Measurements from ENCODE around the gene CBFA2T3. TPM values are rescaled to one million over a fixed set of nuclear protein-coding genes. Genes with fewer than 3 reads are reported as not detected.
A peak's percentile ranks its signal among the peaks of the same experiment; 100 is the strongest.

Gene CBFA2T3
- total RNA-seq, 2 experiments from 2014 or later = 0.21 TPM; not detected in 1

DNA sequence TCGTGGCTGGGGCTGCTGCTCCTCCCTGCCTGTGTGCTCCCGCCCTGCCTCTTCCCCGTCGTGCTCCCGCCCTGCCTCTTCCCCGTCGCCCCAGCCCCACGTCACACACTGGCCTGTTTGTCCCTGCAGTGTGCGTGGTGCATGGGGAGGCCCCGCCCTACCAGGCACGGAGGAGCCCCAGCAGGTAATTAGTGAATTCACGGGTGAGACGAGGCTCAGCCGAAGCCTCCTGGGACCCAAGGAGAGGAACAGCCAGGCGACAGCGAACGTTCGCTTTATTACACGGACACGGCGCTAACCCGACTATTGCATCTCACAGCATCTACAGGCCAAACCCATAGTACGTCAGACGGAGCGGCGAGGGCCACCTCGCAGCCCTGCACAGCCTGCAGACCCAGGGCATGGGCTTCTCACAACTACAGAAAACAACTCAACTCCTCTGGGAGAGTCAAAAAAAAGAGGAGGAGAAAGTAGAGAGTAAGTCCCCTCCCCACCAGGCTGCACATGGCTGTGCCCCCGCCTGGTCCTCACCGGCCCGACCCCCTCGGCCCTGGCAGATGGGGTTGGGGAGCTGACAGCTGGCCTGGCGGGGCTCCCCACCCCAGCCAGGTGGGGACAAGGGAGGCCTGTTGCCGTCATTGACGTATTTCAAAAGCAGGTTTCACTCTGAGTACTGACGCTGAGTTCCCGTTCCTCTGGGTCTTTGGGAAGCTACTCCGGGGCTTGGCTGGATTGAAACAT is 106.2 kb downstream of the CBFA2T3 start:
- ATAC-seq (no peak), DNase-seq (no peak)
- Mint-ChIP-seq H3K9me3 (ENCODE audit: low read depth) (no peaks in the 10 kb centered on the region), H3K27ac (no peak overlapping the region), H3K4me1 (no peaks in the 10 kb centered on the region), H3K36me3 (no peaks in the 10 kb centered on the region), H3K4me3 (no peak overlapping the region), H3K27me3 (peaks cover 16% of the 10 kb centered on the region)
- CTCF ChIA-PET = no interaction called here

DNA sequence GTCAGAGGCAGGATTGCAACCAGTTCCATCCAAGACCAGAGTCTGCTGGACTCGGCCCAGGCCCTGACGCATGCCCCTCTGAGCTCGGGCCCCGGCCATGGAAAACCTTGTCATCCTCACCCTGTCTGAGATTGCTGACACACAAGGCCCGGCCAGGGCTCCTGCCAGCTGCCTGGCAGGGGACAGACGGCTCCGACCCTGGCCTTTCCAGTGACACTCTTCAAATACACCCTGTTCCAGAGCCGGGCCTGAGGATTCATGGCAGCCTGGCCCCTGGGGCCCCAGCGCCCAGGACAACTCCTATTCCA is 107.4 kb downstream of the CBFA2T3 start:
- H3K36me3 Mint-ChIP-seq = no peaks in the 10 kb centered on the region
- H3K27ac Mint-ChIP-seq = no peak overlapping the region
- ATAC-seq (no peak), DNase-seq (no peak)
- no peaks in the 10 kb centered on the region for H3K4me1 Mint-ChIP-seq
- H3K9me3 Mint-ChIP-seq (ENCODE audit: low read depth) = no peaks in the 10 kb centered on the region
- H3K4me3 Mint-ChIP-seq = no peak overlapping the region
- CTCF ChIA-PET = no interaction called here
- peaks cover 16% of the 10 kb centered on the region for H3K27me3 Mint-ChIP-seq

GRCh38 chr16:88868974-88869672 is 107.9 kb downstream of the CBFA2T3 start:
- Mint-ChIP-seq H3K36me3 (no peaks in the 10 kb centered on the region), H3K9me3 (ENCODE audit: low read depth) (no peaks in the 10 kb centered on the region), H3K4me3 (no peak overlapping the region), H3K27me3 (peaks cover 16% of the 10 kb centered on the region), H3K4me1 (no peaks in the 10 kb centered on the region), H3K27ac (no peak overlapping the region)
- ATAC-seq = no peak
- CTCF ChIA-PET = no interaction called here
- DNase-seq = no peak

DNA sequence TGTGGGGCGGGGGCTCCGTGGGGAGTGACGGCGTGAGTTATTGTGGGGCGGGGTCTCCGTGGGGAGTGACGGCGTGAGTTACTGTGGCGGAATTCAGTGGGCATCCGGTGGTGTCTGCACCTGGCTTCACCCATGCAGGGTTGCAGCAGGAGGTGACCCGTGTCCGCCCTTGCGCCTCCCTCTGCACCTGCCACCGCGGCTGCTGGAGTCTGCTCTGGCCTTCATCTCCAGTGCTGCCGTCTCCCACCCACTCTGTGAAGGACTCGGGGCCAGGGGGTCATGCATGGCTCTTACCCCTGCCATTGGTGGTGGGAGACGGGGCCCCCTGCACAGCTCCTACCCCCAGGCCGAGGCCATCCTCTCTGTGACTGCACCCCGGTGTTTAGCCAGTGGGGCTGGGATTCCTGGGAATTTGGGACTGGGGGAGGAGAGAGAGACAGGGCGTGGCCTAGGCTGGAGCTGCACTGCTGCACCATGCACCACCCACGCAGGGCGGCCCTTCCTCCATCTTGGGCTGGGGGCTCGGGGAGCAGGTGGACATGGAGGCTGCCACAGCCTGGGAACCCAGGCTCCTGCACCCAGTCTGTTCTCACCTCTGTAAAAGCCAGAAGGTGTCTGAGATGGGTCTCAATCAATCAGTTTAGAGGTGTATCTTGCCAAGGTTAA is 109.3 kb downstream of the CBFA2T3 start:
- CTCF ChIA-PET = no interaction called here
- Mint-ChIP-seq H3K9me3 (ENCODE audit: low read depth) (no peaks in the 10 kb centered on the region), H3K27me3 (peaks cover 16% of the 10 kb centered on the region), H3K36me3 (no peaks in the 10 kb centered on the region), H3K4me1 (no peaks in the 10 kb centered on the region), H3K4me3 (no peak overlapping the region), H3K27ac (no peak overlapping the region)
- no peak for ATAC-seq
- no peak for DNase-seq

DNA sequence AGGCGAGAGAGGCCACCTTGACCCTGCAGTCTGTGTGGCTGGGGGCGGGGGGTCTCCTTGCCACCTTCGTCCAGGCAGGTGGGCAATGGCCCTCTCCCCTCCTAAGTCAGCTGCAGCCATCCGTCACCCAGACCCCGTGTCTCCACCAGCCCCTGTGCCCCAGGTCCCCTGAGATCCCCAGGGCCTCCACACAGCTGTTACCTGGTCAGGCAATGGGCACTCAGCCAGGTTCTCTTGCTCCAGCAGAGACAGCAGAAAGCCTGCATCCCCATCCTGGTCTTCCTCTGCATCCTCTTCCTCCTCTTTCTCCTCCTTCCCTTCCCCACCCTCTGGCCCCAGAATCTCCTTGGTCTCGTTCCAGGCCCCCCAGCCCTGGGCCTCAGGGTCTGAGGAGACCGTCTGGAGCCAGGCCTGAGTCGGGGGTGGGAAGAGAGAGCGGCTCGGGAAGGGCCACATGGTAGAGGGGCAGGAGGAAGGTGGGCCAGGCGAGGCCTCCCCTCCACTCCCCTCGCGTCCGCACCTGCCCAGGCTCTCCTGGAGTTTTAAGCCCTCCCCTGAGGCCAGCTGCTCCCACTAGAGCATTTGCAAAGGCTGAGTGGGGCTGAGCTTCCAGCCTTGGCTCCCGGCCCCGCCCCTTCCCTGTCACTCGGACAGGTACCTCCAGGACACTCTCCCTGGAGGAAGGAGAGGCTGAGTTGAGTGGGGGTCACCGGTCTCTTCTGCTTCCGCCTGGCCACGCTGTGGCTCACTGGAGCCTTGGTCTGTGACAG is 110.7 kb downstream of the CBFA2T3 start, which contains the start of gene PABPN1L:
Gene PABPN1L (minus strand): TSS at position 510 of the 770 bp plus-strand sequence. CDS start 54 bp downstream, at position 456.
- Mint-ChIP-seq H3K4me3 (no peak within 1 kb of the TSS), H3K27ac (no peak within 1 kb of the TSS)
- CTCF ChIA-PET = interaction anchor here (1.1 kb wide), 1 partner anchor 8 kb away, joined by 3 read pairs; no protein-coding TSS in a partner anchor

GRCh38 chr16:88865742-88866141 is 111.3 kb downstream of the CBFA2T3 start:
- no peak for ATAC-seq
- no peak for DNase-seq
- no peak overlapping the region for H3K4me3 Mint-ChIP-seq
- H3K27ac Mint-ChIP-seq = no peak overlapping the region
- no peaks in the 10 kb centered on the region for H3K36me3 Mint-ChIP-seq
- CTCF ChIA-PET = interaction anchor here (1.1 kb wide), 1 partner anchor 8 kb away, joined by 3 read pairs; no protein-coding TSS in a partner anchor
- H3K4me1 Mint-ChIP-seq = no peaks in the 10 kb centered on the region
- peaks cover 10% of the 10 kb centered on the region for H3K27me3 Mint-ChIP-seq
- H3K9me3 Mint-ChIP-seq (ENCODE audit: low read depth) = no peaks in the 10 kb centered on the region

More for the DNA sequence above, 110.7 kb downstream of the CBFA2T3 start, which contains the start of gene PABPN1L:
- no peaks in the 10 kb centered on the region for H3K9me3 Mint-ChIP-seq (ENCODE audit: low read depth)
- H3K27me3 Mint-ChIP-seq = peaks cover 14% of the 10 kb centered on the region
- H3K4me1 Mint-ChIP-seq = no peaks in the 10 kb centered on the region
- no peaks in the 10 kb centered on the region for H3K36me3 Mint-ChIP-seq
- no peak for ATAC-seq
- no peak for DNase-seq

DNA sequence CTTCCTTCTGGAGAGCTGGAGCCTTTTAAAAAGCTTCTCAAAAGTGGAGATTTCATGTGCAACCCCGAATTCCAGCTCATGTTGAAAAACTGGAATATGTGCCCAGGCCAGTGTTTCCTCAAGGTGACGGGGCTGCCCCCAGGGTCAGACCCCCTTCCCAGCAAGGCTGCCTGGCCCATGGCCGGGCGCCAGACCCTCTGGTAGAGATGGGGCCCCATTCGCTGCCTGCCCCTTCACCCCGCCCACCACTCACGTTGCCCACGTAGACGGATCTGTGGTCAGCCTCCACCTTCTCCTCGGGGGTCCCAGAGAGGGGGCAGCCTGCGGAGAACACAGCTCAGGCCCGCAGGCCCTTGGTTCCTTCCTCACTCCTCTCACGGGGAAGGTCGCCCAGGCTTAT is 111.7 kb downstream of the CBFA2T3 start:
- no peaks in the 10 kb centered on the region for H3K9me3 Mint-ChIP-seq (ENCODE audit: low read depth)
- DNase-seq = no peak
- no peak overlapping the region for H3K27ac Mint-ChIP-seq
- H3K4me1 Mint-ChIP-seq = no peaks in the 10 kb centered on the region
- H3K36me3 Mint-ChIP-seq = no peaks in the 10 kb centered on the region
- no peak for ATAC-seq
- CTCF ChIA-PET = no interaction called here
- H3K4me3 Mint-ChIP-seq = no peak overlapping the region
- peaks cover 7% of the 10 kb centered on the region for H3K27me3 Mint-ChIP-seq

DNA sequence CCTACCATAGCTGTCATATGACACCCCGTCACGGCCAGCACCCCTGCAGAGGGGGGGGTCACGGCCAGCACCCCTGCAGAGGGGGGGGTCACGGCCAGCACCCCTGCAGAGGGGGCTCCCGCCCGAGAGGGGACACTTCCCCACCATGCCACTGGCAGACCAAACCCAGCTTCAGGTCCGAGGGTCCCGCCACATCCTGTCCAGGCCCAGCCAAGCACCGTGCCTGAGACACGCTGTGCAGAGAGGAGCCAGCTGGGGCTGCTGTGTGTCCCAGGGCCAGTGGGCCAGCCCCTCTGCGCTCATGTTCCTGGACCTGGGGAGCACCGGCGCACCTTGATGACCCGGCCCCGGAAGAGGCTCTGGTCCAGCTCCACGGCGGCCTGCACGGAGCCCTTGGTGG is 112.5 kb downstream of the CBFA2T3 start:
- Mint-ChIP-seq H3K27me3 (peaks cover 1% of the 10 kb centered on the region), H3K27ac (no peak overlapping the region), H3K4me3 (no peak overlapping the region), H3K4me1 (no peaks in the 10 kb centered on the region), H3K9me3 (ENCODE audit: low read depth) (no peaks in the 10 kb centered on the region), H3K36me3 (no peaks in the 10 kb centered on the region)
- CTCF ChIA-PET = no interaction called here
- DNase-seq (no peak), ATAC-seq (peak; percentile 32)

DNA sequence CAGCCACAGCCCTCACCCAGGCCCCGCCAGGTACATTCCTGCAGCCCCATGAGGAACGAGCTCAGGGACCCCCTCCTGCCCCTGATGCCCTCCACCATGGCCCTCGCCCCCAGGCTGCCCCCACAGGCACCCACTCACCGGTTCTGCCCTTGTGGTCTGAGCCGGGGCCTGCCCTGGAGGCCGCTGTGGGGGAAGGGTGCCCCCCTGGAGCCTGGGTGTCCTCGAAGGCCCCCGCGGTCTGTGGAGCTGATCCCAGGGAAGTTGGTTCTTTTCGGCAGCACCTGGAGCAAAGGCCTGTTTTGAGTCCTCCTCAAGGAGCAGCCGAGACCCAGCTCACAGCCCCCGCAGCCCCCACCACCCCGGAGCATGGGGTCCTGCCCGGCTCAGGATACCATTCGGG is 112.9 kb downstream of the CBFA2T3 start:
- CTCF ChIA-PET = no interaction called here
- no peak for DNase-seq

DNA sequence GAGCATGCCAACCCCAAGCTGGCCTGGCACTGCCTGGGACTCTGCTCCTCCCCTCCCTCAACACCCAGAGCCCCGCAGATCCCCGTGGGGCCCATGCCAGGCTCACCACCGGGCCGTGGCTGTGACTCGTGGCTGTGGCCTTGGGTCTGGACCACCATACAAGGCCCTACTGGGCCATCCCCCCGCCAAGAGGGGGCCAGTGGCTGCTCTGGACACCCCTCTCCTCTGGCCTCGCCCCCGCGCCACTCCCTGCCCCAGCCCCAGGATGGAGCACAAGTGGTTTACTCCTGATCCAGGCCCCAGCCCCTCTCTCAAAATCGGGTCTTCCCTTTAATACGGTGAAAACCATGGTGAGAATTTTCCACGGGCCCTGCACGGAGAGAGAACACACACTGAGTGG is 113.6 kb downstream of the CBFA2T3 start:
- Mint-ChIP-seq H3K4me3 (no peak overlapping the region), H3K27me3 (no peaks in the 10 kb centered on the region), H3K9me3 (ENCODE audit: low read depth) (no peaks in the 10 kb centered on the region), H3K27ac (no peak overlapping the region), H3K4me1 (peaks cover 3% of the 10 kb centered on the region), H3K36me3 (no peaks in the 10 kb centered on the region)
- ATAC-seq (no peak), DNase-seq (no peak)
- CTCF ChIA-PET = no interaction called here

More for the DNA sequence above, 112.9 kb downstream of the CBFA2T3 start:
- ATAC-seq = no peak
- H3K27me3 Mint-ChIP-seq = no peaks in the 10 kb centered on the region
- H3K4me1 Mint-ChIP-seq = no peaks in the 10 kb centered on the region
- H3K9me3 Mint-ChIP-seq (ENCODE audit: low read depth) = no peaks in the 10 kb centered on the region
- H3K36me3 Mint-ChIP-seq = no peaks in the 10 kb centered on the region
- no peak overlapping the region for H3K4me3 Mint-ChIP-seq
- H3K27ac Mint-ChIP-seq = no peak overlapping the region

DNA sequence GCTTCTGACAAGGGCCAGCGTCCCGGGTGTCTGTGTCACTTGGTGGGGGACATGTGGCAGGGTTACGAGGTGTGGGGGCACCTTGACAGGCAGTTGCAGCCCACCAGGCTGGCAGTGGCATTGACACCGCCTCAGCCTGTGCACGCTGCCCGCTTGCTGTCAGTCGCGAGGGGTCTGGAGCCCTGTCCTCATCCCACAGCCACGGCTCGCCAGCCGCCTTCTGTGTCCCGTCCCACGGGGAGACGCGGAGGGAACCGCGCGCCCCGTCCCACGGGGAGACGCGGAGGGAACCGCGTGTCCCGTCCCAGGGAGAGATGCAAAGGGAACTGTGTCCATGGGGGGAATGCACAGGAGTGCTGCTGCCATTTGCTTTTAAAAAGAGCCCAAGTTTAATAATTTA is 114.0 kb downstream of the CBFA2T3 start:
- DNase-seq (no peak), ATAC-seq (no peak)
- CTCF ChIA-PET = no interaction called here
- Mint-ChIP-seq H3K9me3 (ENCODE audit: low read depth) (no peaks in the 10 kb centered on the region), H3K4me3 (no peak overlapping the region), H3K27me3 (no peaks in the 10 kb centered on the region), H3K4me1 (peaks cover 7% of the 10 kb centered on the region), H3K36me3 (no peaks in the 10 kb centered on the region), H3K27ac (no peak overlapping the region)

DNA sequence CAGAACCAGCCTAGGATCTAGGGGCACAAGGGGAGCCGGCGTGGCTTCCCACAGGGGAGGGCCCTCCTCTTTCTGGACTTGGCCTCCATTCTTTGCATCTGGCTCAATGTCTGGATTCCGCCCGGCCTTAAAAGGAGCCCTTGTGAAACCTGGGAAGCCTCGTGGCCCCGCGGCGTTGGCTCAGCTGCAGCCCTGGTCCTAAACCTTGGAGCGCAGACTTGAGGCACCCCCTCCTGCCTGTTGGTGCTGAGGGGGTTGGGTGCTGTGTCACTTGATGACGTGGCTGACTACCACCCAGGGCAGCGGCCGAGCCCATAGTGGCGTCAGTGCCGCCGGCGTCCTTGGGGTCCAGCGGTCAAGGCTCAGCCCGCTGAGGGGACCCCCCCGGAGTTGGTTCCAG is 115.6 kb downstream of the CBFA2T3 start:
- CTCF ChIA-PET = no interaction called here
- Mint-ChIP-seq H3K27me3 (no peaks in the 10 kb centered on the region), H3K4me1 (peaks cover 9% of the 10 kb centered on the region), H3K9me3 (ENCODE audit: low read depth) (no peaks in the 10 kb centered on the region), H3K4me3 (no peak overlapping the region), H3K27ac (no peak overlapping the region), H3K36me3 (peaks cover 1% of the 10 kb centered on the region)
- DNase-seq = no peak
- ATAC-seq = no peak

DNA sequence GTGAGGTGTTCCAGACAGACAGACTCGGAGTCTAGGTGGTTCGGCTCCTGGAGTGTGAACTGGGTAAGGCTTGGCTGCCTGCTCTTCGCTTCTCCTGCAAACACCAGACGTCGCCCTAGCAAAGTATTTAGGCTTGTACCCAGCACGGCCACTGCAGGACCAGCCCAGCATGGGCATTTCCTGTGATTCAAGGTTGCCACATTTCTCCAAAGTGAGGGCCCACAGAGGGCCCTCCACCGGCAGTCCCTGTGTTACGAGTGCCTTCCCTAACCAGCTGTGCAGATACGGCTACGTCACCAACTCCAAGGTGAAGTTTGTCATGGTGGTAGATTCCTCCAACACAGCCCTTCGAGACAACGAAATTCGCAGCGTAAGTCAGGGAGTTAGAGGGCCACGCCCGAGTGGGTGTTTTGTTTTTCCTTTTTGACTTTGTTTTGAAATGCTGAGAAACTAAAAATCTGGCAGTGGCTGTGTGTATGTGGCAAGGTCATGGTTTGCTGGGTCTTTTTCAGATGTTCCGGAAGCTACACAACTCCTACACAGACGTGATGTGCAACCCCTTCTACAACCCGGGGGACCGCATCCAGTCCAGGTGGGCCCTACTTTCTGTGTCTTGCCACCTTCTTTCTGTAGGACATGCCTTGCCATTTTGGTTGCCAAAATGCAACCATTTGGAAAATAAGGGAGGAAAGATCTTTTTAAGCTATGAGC is 117.5 kb downstream of the CBFA2T3 start:
- H3K9me3 Mint-ChIP-seq (ENCODE audit: low read depth) = no peaks in the 10 kb centered on the region
- no peak overlapping the region for H3K4me3 Mint-ChIP-seq
- peaks cover 1% of the 10 kb centered on the region for H3K36me3 Mint-ChIP-seq
- H3K4me1 Mint-ChIP-seq = peaks cover 24% of the 10 kb centered on the region
- DNase-seq = no peak
- ATAC-seq = no peak
- H3K27me3 Mint-ChIP-seq = no peaks in the 10 kb centered on the region
- CTCF ChIA-PET = interaction anchor here (1.0 to 2.1 kb wide), 2 partner anchors 42 to 47 kb away, joined by 3 to 7 read pairs; no protein-coding TSS in a partner anchor
- H3K27ac Mint-ChIP-seq = no peak overlapping the region
